ENCODE results near the gene IFI44L. TPM values are rescaled to one million over a fixed set of nuclear protein-coding genes. Genes with fewer than 3 reads are reported as not detected.

The IFI44L gene
- total RNA-seq, 2 donors from 2014 or later: 0.74 to 2.1 TPM

DNA sequence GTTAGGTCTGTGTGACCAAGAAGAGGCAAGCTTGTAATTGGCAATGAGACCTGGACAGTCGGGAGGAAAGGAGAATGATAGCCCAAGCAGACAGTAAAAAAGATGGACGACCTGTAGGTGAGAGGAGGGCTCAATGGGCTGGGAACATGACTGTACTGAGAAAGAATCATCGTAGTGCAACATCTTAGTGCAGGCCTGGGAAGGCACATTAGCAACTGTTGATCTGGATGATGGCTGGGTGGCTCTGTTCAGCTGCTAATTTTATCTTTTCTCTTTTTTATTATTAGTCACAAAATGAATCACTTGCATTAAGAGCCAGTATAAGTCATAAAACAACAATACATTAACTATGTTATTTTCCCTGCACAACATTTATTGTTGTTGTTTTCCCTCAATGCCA lies 62.2 kb downstream of the IFI44L start:
- no peak for DNase-seq
- Histone ChIP-seq H3K36me3 (no peaks in the 10 kb centered on the region), H3K9me3 (no peaks in the 10 kb centered on the region), H3K27ac (no peak overlapping the region), H3K4me3 (no peak overlapping the region), H3K9ac (ENCODE audit: low read depth in 2 of 2, low read length in 2 of 2) (no peak overlapping the region), H3K27me3 (no peaks in the 10 kb centered on the region), H3K4me1 (no peaks in the 10 kb centered on the region)
- intact Hi-C loops (cut with DNase I): no loop called here
- TF ChIP-seq, protein P1, sequence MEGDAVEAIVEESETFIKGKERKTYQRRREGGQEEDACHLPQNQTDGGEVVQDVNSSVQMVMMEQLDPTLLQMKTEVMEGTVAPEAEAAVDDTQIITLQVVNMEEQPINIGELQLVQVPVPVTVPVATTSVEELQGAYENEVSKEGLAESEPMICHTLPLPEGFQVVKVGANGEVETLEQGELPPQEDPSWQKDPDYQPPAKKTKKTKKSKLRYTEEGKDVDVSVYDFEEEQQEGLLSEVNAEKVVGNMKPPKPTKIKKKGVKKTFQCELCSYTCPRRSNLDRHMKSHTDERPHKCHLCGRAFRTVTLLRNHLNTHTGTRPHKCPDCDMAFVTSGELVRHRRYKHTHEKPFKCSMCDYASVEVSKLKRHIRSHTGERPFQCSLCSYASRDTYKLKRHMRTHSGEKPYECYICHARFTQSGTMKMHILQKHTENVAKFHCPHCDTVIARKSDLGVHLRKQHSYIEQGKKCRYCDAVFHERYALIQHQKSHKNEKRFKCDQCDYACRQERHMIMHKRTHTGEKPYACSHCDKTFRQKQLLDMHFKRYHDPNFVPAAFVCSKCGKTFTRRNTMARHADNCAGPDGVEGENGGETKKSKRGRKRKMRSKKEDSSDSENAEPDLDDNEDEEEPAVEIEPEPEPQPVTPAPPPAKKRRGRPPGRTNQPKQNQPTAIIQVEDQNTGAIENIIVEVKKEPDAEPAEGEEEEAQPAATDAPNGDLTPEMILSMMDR (IDR thresholded peaks at IDR 0.05): no peak

GRCh38 chr1:78683079-78683478 lies 62.8 kb downstream of the IFI44L start:
- no peak for DNase-seq
- intact Hi-C loops (cut with DNase I): no loop called here

GRCh38 chr1:78687315-78687714 lies 67.1 kb downstream of the IFI44L start:
- no peaks in the 10 kb centered on the region for H3K27me3 ChIP-seq
- H3K4me3 ChIP-seq: no peak overlapping the region
- no peak overlapping the region for H3K9ac ChIP-seq (ENCODE audit: low read depth in 2 of 2, low read length in 2 of 2)
- H3K9me3 ChIP-seq: no peaks in the 10 kb centered on the region
- H3K27ac ChIP-seq: no peak overlapping the region
- no peaks in the 10 kb centered on the region for H3K4me1 ChIP-seq
- TF ChIP-seq, protein P1 (IDR thresholded peaks at IDR 0.05): no peak
- H3K36me3 ChIP-seq: no peaks in the 10 kb centered on the region
- no peak for DNase-seq
- intact Hi-C loops (cut with DNase I): no loop called here

More at GRCh38 chr1:78683079-78683478, 62.8 kb downstream of the IFI44L start:
- H3K9ac ChIP-seq (ENCODE audit: low read depth in 2 of 2, low read length in 2 of 2): no peak overlapping the region
- no peak overlapping the region for H3K27ac ChIP-seq
- no peaks in the 10 kb centered on the region for H3K36me3 ChIP-seq
- TF ChIP-seq, protein P1 (IDR thresholded peaks at IDR 0.05): no peak
- H3K4me1 ChIP-seq: no peaks in the 10 kb centered on the region
- H3K4me3 ChIP-seq: no peak overlapping the region
- H3K9me3 ChIP-seq: no peaks in the 10 kb centered on the region
- no peaks in the 10 kb centered on the region for H3K27me3 ChIP-seq

DNA sequence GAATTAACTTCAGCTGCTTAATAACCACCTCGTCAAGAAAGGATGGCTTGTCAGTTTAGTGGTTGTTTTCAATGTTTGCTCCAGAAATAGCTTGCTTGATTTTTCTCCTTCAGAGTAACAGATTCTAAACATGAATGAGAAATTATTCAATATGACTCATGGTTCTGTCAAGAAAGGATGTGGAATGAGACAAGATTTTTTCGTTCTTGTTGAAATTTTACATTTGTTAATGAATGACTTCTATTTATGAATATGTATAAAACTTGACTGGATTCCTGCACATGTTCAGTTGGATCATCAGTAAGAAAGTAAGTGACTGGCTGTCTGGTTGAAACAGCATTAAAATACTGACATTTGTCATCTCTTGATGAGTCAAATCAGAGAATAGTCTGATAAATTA lies 67.7 kb downstream of the IFI44L start:
- Histone ChIP-seq H3K4me3 (no peak overlapping the region), H3K9ac (ENCODE audit: low read depth in 2 of 2, low read length in 2 of 2) (no peak overlapping the region), H3K27ac (no peak overlapping the region), H3K4me1 (no peaks in the 10 kb centered on the region), H3K27me3 (no peaks in the 10 kb centered on the region), H3K9me3 (no peaks in the 10 kb centered on the region), H3K36me3 (no peaks in the 10 kb centered on the region)
- no peak for DNase-seq
- intact Hi-C loops (cut with DNase I): no loop called here
- TF ChIP-seq, protein P1 (IDR thresholded peaks at IDR 0.05): no peak

GRCh38 chr1:78688697-78689096 lies 68.4 kb downstream of the IFI44L start:
- H3K36me3 ChIP-seq: no peaks in the 10 kb centered on the region
- TF ChIP-seq, protein P1 (IDR thresholded peaks at IDR 0.05): no peak
- no peaks in the 10 kb centered on the region for H3K27me3 ChIP-seq
- no peaks in the 10 kb centered on the region for H3K9me3 ChIP-seq
- H3K4me3 ChIP-seq: no peak overlapping the region
- intact Hi-C loops (cut with DNase I): no loop called here
- no peak overlapping the region for H3K27ac ChIP-seq
- DNase-seq: no peak
- H3K9ac ChIP-seq (ENCODE audit: low read depth in 2 of 2, low read length in 2 of 2): no peak overlapping the region
- H3K4me1 ChIP-seq: no peaks in the 10 kb centered on the region

DNA sequence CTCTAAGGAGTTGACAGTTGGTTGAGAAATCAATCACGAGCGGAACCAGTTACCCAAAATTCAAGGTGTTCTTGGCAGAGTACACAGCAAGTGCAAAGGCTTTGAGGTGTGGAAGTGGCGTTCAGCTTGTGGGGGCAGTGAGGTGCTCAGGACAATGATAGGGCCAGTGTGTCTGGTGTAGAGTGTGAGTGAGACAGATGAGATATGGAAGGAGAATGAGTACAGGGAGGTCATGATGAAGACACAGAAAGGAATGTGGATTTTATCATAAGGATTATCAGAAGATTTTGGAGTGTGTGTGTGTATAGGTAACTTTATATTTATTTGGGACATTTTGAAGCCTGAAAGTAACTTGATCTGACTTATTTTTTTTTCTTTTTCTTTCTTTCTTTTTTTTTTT lies 70.3 kb downstream of the IFI44L start:
- Histone ChIP-seq H3K4me3 (no peak overlapping the region), H3K9ac (ENCODE audit: low read depth in 2 of 2, low read length in 2 of 2) (no peak overlapping the region), H3K4me1 (no peaks in the 10 kb centered on the region), H3K27ac (no peak overlapping the region), H3K9me3 (no peaks in the 10 kb centered on the region), H3K36me3 (no peaks in the 10 kb centered on the region), H3K27me3 (no peaks in the 10 kb centered on the region)
- intact Hi-C loops (cut with DNase I): no loop called here
- TF ChIP-seq, protein P1 (IDR thresholded peaks at IDR 0.05): no peak
- DNase-seq: no peak
